SK-MEL-5 (cell line): Measurements from ENCODE around the gene DIP2A. TPM values are rescaled to one million over a fixed set of nuclear protein-coding genes. Genes with fewer than 3 reads are reported as not detected.
"Not testable (repeated sequence)": the region's sequence is repeated elsewhere in the genome, so short reads cannot be mapped to it uniquely, and the experiment has no call there.

Experiments used
- DNase-seq: peaks from one replicate; pipeline ENCODE4 v3.0.0-alpha.2; 2016; ENCODE audit warnings: low read depth, low spot score
- in situ Hi-C: cut with HindIII; loops from 2 replicates; pipeline ENCODE4 v1.10.0; 2016; ENCODE audit warnings: low sequenced_read_pairs, high pct_unique_total_duplicates, low pct_unique_long_range_greater_than_20kb
- total RNA-seq: library from RNA; depleted of rRNA; stranded (reverse); fragments of >200 nt; shearing (Covaris generic); gene quantifications from 2 replicates; pipeline ENCODE4 v1.2.3, GENCODE V29; 2014

The DIP2A gene
- total RNA-seq, 1 experiment from 2014 or later = 8.7 TPM

GRCh38 chr21:46438241-46438640 lies 20.4 kb upstream of the DIP2A start:
- no peak for DNase-seq
- in situ Hi-C loops = no loop called here

DNA sequence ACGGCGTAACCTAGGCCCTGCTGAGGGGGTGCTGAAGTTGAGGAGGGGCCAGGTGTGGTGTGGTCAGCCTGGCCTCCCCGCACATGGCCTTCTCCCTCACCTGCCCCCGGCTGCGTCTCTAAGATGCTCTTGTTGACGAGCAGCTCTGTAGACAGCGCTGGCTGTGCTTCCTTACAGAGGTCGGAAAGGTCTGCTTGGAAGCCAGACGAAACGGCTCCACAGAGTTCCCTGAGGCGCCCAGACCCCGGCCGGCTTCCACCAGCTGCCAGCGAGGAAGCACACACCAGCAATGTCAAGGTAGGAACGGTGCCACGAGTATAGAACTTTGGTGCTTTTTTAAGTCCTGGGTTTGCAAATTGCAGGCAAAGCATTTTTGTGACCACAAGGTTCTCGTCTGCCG lies 18.8 kb upstream of the DIP2A start:
- no peak for DNase-seq
- in situ Hi-C loops = no loop called here

DNA sequence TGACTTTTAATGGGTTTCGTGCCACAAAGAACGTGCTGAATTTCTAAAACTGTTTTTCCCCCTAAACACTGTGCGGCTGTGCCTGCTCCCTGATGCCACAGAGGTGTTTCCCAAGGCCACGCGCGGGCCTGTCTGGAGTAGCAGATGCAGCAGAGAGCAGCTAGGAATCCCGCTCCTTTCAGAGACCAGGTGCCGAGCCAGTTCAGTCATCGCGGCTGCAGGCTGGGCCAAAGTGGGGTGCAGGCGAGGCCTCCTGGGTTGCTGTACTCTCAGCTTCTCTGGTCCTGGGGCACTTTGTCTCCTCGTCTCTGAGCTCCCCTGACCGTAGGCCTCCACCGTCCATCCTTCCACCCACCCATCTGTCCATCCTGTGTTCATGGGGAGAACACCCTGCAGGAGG lies 17.4 kb upstream of the DIP2A start:
- DNase-seq = no peak
- in situ Hi-C loops = no loop called here

DNA sequence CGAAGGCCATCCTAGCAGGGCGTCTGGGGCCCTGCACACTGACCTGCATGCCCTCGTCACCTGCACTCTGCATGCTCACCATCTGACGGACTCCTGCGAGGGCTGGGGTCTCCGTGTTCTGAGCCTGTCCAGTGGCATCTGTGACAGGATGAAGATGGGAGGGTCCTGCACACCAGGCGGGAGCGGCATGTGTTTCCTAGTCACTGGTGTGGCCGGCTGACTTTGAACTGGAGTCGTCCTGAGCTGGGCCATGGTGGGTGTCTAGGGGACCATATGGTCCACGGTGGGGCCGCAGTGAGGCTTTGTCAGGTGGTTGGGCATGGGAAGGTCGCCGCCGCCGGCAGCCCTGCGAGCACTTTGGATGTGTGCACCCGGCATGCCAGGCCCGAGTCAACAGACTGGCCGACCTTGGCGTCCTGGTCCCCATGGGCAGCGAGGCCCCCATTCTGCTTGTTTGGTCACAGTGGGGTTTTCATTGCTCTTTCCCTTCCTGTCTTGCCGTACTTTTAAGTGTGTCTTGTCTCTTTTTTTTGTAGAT lies 16.7 kb upstream of the DIP2A start:
- in situ Hi-C loops = no loop called here
- DNase-seq = no peak

- DNase-seq = no peak
- in situ Hi-C loops = no loop called here
Observed at GRCh38 chr21:46442938-46443337, 15.8 kb upstream of the DIP2A start.

DNA sequence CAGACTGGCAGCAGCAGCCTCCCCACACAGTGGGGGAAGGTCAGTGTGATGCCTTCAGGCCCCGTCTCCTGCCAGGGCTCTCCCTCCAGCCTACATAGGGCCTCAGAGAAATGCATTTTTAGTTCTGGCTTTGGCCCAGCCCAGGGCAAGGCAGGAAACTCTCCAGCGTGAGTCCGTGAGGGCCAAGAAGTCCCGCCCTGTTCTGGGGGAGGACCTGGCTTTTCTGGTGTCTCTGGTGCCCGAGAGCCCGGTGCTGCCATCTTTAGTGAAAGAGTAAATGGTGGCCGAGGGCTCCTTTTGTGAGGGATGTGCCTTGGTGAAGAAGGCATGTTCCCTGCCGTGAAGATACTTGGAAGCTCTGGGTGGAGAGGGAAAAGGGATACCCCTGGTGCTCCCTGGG lies 14.8 kb upstream of the DIP2A start:
- DNase-seq = no peak
- in situ Hi-C loops = no loop called here

GRCh38 chr21:46448108-46448507 lies 10.6 kb upstream of the DIP2A start:
- no peak for DNase-seq
- in situ Hi-C loops = no loop called here

- DNase-seq, in situ Hi-C loops: not testable (repeated sequence)
Observed at GRCh38 chr21:46448855-46449254, 9.8 kb upstream of the DIP2A start.

- in situ Hi-C loops = no loop called here
- no peak for DNase-seq
Observed at GRCh38 chr21:46452710-46453109, 6.0 kb upstream of the DIP2A start.

GRCh38 chr21:46454142-46454541 lies 4.5 kb upstream of the DIP2A start:
- no peak for DNase-seq
- in situ Hi-C loops = no loop called here

- no peak for DNase-seq
- in situ Hi-C loops = no loop called here
Observed at GRCh38 chr21:46454634-46455390, 3.9 kb upstream of the DIP2A start.

- in situ Hi-C loops = no loop called here
- no peak for DNase-seq
Observed at GRCh38 chr21:46455575-46456385, 2.9 kb upstream of the DIP2A start.

- DNase-seq = no peak
- in situ Hi-C loops = no loop called here
Observed at GRCh38 chr21:46456750-46457149, 1.9 kb upstream of the DIP2A start.

GRCh38 chr21:46457801-46458314 lies 833 bp upstream of the DIP2A start:
- in situ Hi-C loops = no loop called here
- DNase-seq = peak; percentile 17

DNA sequence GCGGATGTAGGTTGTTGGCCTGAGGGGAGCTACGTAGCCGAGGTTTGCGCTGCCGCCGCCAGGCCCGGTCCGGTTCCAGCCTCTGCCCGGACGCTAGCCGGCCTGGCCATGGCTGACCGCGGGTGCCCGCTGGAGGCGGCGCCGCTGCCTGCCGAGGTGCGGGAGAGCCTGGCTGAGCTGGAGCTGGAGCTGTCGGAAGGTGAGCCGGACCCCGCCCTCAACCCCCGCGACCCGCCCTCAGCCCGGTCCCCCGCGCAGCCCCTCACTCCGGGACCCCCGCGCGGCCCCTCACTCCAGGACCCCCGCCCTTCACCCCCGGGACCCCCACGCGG lies 299 bp downstream of the DIP2A start:
- in situ Hi-C loops = no loop called here
- no peak for DNase-seq

GRCh38 chr21:46459356-46460112 lies 843 bp downstream of the DIP2A start:
- in situ Hi-C loops = no loop called here
- DNase-seq = peak; percentile 6

DNA sequence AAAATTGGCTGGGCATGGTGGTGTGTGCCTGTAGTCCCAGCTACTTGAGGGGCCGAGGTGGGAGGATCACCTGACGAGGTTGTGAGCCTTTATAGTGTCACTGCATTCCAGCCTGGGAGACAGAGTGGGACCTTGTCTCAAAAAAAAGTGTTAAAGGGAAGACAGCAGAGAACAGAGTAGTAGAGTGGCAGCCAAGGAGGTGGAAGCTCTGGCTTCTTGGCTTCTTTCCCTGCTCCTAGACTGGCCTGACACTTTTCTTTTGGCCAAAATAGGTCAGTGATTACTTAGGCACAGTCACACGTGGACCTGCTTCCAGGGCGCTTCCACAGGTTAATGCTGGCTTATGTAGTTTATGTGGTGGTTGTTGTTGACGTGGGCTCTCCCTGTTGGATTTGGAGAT lies 3.2 kb downstream of the DIP2A start:
- in situ Hi-C loops = no loop called here
- no peak for DNase-seq

DNA sequence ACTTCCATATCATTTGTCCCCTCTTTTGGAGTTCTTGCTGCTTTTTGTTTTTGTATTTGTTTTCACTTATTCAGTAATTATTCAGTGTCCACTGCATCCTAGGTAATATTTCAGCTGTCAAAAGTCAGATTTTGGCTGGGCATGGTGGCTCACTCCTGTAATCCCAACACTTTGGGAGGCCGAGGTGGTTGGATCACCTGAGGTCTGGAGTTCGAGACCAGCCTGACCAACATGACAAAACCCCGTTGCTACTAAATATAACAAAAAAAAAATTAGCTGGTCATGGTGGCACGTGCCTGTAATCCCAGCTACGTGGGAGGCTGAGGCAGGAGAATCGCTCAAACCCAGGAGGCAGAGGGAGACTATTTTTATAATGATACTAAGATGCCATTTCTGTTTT lies 6.5 kb downstream of the DIP2A start:
- in situ Hi-C loops, DNase-seq: not testable (repeated sequence)
